ENCODE measurements around the gene IGFBP5. TPM values are rescaled to one million over a fixed set of nuclear protein-coding genes. Genes with fewer than 3 reads are reported as not detected.

Gene IGFBP5
- total and polyA plus RNA-seq, 8 donors, result 92.1 to 923 (median 330) TPM

DNA sequence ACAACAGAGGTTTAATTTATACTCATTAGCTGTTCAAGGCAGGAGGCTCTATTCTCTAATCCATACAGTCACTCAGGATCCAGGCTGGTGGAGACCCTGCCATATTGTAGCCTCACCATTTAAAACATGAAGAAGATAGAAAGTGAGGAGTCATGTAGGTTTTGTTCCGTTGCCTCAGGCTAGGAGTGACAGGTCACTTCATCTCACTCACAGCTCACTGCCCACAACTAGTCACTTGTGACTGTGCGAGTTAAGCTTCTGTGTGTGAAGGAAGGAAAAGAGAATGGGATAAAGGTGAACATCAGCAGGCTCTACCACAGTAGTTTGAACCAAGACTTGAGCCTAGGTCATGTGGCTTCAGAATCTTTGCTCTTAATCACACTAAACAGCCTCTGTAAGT is 71.1 kb downstream of the IGFBP5 start:
- Histone ChIP-seq H3K9me3 (no peaks in the 10 kb centered on the region), H3K27ac (no peak overlapping the region), H3K4me1 (peaks cover 22 to 29% (median 28%) of the 10 kb centered on the region in 4 donors), H3K36me3 (no peaks in the 10 kb centered on the region), H3K27me3 (no peaks in the 10 kb centered on the region), H3K4me3 (no peak overlapping the region)
- TF ChIP-seq, protein P1, sequence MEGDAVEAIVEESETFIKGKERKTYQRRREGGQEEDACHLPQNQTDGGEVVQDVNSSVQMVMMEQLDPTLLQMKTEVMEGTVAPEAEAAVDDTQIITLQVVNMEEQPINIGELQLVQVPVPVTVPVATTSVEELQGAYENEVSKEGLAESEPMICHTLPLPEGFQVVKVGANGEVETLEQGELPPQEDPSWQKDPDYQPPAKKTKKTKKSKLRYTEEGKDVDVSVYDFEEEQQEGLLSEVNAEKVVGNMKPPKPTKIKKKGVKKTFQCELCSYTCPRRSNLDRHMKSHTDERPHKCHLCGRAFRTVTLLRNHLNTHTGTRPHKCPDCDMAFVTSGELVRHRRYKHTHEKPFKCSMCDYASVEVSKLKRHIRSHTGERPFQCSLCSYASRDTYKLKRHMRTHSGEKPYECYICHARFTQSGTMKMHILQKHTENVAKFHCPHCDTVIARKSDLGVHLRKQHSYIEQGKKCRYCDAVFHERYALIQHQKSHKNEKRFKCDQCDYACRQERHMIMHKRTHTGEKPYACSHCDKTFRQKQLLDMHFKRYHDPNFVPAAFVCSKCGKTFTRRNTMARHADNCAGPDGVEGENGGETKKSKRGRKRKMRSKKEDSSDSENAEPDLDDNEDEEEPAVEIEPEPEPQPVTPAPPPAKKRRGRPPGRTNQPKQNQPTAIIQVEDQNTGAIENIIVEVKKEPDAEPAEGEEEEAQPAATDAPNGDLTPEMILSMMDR (IDR thresholded peaks at IDR 0.05), result no peak
- TF ChIP-seq EP300 (IDR thresholded peaks at IDR 0.05) (no peak), POLR2A (IDR thresholded peaks at IDR 0.05) (no peak), POLR2AphosphoS5 (IDR thresholded peaks at IDR 0.05) (no peak)
- WGBS, 5 donors, result 92 to 100% (median 98%) methylated on average over 2 of the region's 2 CpGs
- DNase-seq, result no peak
- intact Hi-C loops (cut with DNase I; ENCODE audit: low total_unique reads), result no loop called here

DNA sequence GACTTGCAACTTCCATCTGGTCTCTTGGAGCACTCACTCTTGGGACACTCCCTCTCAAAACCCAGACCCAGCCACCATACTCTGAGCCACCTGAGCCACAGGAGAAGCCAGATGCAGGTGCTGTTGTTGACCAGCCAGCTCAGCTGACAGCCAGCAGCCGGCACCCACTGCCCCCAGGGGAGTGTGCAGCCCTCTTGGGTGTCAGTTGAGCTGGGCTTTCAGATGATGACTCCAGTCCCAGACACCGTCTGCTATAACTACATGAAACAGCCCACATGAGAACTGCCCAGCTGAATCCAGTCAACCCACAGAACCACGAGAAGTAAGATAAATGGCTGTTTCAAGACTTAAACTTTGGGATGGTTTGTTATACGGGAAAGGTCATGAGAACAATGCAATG is 72.8 kb downstream of the IGFBP5 start:
- H3K36me3 ChIP-seq, result no peaks in the 10 kb centered on the region

More for the DNA sequence above, 72.8 kb downstream of the IGFBP5 start:
- 61 to 82% (median 69%) methylated on average over 3 to 4 of the region's 4 CpGs for WGBS, 5 donors
- intact Hi-C loops (cut with DNase I; ENCODE audit: low total_unique reads), result no loop called here
- no peak for TF ChIP-seq POLR2AphosphoS5 (IDR thresholded peaks at IDR 0.05)
- no peak for TF ChIP-seq EP300 (IDR thresholded peaks at IDR 0.05)
- TF ChIP-seq, protein P1 (IDR thresholded peaks at IDR 0.05), result no peak
- TF ChIP-seq POLR2A (IDR thresholded peaks at IDR 0.05), result no peak
- Histone ChIP-seq H3K4me1 (peaks cover 22 to 31% (median 28%) of the 10 kb centered on the region in 4 donors), H3K27ac (no peak overlapping the region), H3K27me3 (no peaks in the 10 kb centered on the region), H3K9me3 (no peaks in the 10 kb centered on the region), H3K4me3 (no peak overlapping the region)
- DNase-seq, result no peak

Other genes starting within 250 kb of the IGFBP5 start
- 1,000 to 10,000 TPM in 3 of 5 donors, 100 to 1,000 TPM in 2; 115 to 2,609 (median 1,927) TPM for gene RPL37A, start 196.7 kb downstream of the IGFBP5 start, total RNA-seq
- 1,000 to 10,000 TPM; 4,475 to 5,853 (median 5,579) TPM for gene RPL37A, start 196.7 kb downstream of the IGFBP5 start, polyA plus RNA-seq
- 100 to 1,000 TPM; 180 to 636 (median 529) TPM for gene IGFBP2, start 62.1 kb downstream of the IGFBP5 start, total RNA-seq
- 100 to 1,000 TPM; 106 to 285 (median 238) TPM for gene IGFBP2, start 62.1 kb downstream of the IGFBP5 start, polyA plus RNA-seq
- gene TNP1, start 164.5 kb upstream of the IGFBP5 start, total RNA-seq, result not detected
- not detected for gene TNP1, start 164.5 kb upstream of the IGFBP5 start, polyA plus RNA-seq

All from stomach (tissue), 9 donors.